GM19023 (cell line): ENCODE data around the gene SLC13A1.
A peak's percentile ranks its signal among the peaks of the same experiment; 100 is the strongest.
"Not testable (repeated sequence)": the region's sequence is repeated elsewhere in the genome, so short reads cannot be mapped to it uniquely, and the experiment has no call there.

Experiments used
- ATAC-seq: cut with Tn5 transposase; IDR thresholded peaks from one replicate; pipeline ENCODE4 v1.9.1; 2021; ENCODE audit warnings: mild to moderate bottlenecking, moderate library complexity; ENCODE audit not compliant: unreplicated experiment

SLC13A1 gene, protein sequence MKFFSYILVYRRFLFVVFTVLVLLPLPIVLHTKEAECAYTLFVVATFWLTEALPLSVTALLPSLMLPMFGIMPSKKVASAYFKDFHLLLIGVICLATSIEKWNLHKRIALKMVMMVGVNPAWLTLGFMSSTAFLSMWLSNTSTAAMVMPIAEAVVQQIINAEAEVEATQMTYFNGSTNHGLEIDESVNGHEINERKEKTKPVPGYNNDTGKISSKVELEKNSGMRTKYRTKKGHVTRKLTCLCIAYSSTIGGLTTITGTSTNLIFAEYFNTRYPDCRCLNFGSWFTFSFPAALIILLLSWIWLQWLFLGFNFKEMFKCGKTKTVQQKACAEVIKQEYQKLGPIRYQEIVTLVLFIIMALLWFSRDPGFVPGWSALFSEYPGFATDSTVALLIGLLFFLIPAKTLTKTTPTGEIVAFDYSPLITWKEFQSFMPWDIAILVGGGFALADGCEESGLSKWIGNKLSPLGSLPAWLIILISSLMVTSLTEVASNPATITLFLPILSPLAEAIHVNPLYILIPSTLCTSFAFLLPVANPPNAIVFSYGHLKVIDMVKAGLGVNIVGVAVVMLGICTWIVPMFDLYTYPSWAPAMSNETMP

DNA sequence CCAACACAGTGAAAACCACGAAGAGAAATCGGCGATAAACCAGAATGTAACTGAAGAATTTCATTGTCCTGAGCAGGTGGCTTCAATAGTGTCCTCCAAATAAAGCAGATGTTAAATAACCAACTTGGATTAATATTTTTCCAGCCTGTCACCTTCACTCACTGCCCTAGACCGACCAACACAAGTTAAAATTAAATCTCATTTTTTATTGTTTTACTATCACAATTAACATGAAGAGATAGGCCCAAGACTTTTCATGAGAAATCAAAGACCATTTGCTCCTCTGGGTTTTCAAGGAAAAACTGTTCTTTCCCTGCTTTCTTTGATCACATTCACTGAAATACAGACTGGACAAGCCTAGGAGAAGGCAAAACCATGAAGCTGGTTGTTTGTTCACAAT, at the start of gene SLC13A1:
SLC13A1 (minus strand) TSS at position 87 of the 400 bp plus-strand sequence; CDS start at position 64, 23 bp downstream.
- no peak for ATAC-seq

DNA sequence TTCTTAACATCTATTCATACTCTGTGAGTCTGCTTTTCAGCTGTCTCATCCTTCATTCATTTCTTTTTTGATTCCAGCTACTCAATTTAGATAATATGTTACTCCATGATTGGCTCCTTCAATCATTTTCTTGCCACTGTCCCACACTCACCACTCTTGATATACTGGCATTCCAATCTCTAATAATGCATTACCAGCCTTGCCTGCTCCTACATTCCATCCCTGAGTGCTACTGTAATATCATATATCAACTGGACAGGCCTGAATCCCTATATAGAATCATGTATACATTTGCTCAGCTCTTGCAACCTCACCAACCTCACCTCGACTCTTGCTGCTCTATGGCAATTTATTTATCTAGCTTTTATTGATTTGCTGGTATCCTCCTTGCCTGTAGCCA, 45.0 kb upstream of the SLC13A1 start:
- ATAC-seq, result no peak

DNA sequence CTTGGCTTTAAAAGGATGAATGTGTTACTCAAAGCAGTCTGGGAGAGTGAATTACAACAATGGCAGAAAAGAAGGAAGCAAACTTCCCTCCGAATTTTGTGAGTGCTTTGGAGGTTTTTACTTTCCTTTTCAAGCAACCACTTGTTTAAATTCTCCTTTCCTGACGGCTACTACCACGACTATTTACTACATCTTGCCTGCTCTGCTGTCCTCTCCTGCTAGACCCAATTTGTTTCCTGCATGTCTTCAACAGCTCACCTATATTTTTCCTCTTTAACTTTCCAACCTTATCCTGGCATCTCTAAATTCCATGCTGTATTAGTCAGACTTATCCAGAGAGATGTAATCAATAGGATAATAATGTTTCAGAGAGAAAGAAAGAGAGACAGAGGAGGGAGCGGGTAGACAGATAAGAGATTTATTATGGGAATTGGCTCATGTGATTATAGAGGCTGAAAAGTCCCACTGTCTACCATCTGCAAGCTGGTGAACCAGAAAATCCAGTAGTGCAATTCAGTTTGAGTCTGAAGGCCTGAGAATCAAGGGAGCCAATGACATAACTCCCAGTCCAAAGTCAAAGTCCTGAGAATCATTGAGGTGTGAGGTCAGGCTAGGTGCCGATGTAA, 42.8 kb upstream of the SLC13A1 start:
- no peak for ATAC-seq

DNA sequence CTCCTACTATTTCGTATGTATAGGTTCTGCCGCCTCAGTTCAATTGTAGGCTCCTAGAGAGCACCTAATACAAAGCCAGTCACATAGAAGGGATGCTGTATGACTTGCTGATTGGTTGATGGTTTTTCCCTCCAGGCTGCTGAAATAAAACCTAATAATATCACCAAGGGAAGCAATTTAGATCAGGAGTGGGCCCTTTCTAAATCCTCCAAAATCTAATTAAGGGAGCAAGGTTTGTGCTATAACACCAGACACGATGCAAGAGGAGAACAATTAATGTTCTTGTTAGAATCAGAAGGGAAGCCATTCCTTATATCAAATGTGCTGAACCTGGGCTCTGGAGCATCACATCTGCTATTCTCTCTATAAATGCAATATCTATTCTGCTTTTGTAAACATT, 42.0 kb upstream of the SLC13A1 start:
- ATAC-seq, result no peak

DNA sequence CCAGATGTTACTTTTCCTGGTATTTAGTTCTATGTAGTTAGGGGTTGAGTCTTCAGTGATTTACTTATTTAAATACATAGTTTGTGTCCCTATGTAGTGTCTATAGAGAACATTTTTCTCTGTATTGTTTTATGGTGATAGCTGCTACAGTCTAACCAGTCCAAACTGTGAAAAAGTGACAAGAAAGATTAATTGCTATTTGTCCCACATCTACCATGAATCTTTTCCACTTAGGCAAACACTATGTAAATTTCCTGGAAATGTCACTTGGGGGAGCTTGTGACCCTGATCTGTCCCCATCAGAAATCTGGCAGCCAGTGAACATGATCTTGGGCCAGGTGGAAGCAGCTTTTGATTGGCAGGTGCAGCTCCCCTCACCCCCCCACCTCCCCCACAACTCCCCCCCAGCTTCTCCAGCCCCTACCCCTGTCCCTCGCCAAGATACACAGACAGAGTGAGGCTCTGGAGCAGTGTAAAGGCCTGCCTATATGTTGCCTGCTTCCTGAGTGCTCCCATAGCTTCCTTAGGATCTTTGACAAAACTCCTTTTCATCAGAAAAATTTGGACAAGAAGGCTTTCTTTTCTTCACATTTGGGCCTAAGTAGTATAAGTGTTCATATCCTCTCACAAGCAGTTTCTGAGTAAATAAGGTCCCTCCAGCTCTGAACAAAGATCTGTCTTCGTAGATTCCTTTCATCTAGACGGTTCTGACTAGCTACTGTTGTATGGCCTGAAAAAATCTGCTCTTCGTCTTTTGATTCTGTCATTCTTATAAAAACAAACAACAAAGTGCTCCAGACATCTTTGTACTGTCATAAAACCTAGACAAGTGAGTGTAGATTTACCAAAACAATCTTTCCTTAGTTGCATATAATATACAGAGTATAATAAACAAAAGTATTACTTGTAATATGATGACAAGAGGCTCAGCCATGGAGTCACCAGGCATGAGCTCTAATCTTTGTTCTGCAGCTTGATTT, 31.5 kb upstream of the SLC13A1 start:
- no peak for ATAC-seq

DNA sequence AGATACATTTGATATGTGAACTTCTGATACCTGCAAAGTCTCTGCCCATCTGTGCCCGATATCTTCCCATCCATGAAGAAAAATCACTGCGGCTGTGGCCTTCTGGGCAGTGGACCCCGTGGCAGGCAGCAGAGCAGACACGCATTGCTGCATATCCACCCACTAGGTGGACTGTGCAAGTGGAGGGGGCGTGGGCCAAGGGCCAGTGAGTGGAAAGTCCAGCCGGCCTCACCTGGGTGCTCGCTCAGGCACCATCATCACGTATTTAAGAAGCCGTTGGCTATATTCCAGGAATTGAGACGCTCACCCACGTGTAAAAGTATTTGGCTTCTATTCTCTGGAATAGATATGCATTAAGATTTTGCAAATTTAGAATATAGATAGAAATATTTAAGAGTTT, 30.8 kb upstream of the SLC13A1 start:
- no peak for ATAC-seq

DNA sequence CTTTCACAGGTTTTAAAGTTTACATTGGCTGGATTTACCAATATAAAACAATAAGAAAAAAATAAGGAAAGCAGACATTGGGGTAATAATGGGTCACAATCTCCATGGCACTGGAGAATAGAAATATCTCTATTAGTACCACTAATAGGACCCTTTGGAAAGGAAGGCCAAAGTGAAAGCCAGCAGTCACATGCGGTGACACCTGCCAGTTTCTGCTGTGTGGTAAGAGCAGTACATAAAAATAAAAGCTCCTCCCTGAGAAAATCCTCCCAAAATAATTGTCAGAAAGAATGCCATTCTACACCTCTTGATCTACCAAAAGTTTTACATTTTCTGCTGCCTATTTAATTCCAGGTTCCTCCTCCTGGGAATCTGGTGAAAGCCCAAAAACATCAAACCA, 30.4 kb upstream of the SLC13A1 start:
- no peak for ATAC-seq

DNA sequence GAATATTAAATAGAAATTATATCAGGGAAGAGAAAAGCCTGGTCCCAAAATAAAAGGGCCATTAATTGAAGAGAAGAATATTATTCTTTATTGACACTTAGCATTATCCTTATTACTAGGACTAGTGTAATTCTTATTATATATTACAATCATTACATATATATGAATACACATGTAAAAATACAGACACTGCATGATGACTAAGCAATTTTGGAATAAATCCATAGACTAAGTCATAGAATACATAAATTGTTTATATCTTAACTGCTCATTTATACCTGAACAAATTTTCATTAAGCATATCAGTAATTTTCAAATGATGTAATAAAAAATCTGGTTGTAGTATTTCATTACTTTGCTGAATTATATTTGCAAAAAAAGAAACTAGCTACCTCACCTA, 29.7 kb upstream of the SLC13A1 start:
- no peak for ATAC-seq

DNA sequence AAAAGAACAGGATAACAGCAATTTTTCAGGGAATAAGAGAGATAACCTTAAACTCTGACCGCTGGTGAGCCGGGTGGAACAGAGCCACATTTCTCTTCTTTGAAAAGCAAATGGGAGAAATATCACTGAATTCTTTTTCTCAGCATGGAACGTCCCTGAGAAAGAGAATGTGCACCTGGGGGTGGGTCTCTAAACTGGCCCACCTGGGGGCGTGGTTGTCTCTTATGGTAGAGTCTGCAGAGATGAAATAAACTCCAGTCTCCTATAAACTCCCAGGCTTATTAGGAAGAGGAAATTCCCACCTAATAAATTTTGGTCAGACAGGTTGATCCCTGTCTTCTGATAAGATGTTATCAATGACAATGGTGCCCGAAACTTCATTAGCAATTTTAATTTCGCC, 27.9 kb upstream of the SLC13A1 start:
- ATAC-seq, result not testable (repeated sequence)

DNA sequence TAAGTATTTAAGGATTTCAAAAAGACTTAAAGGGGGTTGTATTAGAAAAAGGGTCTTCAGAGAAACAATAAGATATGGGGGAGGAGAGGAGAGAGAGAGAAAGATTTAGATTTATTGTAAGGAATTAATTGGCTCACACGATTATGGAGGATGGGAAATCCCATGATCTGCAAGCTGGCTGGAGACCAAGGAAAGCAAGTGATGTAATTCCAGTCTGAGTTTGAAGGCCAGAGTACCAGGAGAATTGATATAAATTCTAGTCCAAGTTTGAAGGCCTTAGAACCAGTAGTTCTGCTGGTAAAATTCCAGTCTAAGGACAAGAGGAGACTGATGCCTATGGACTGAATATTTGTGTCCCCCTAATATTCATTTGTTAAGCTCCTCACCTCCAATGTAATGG, 20.6 kb upstream of the SLC13A1 start:
- no peak for ATAC-seq

DNA sequence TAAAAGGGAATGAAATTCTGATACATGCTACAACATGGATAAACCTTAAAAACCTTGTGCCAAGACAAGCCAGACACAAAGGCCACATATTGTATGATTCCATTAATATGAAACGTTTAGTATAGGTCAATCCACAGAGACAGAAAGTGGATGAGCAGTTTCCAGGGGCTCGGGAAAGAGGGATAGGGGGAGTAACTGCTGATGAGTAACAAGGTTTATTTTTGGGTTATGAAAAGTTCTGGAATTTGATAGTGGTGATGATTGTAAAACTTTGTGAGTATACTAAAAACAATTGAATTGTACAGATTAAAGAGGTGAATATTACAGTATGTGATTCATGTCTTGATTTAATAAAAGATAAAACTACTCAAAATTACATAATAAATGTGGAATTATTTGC, 19.1 kb upstream of the SLC13A1 start:
- ATAC-seq, result no peak

DNA sequence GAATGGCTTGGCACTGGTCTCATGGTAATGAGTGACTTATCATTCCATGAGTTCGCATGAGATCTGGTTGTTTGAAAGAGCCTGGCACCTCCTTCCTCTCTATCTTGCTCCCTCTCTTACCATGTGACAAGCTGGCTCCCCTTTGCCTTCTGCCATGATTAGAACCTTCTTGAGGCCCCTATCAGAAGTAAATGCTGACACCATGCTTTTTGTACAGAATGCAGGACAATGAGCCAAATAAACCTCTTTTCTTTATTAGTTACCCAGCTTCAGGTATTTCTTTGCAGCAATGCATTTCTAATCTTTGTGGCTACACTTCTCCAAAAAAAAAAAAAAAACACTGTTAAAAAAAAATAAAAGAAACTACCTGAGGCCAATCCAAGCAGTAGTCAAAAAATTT, 17.1 kb upstream of the SLC13A1 start:
- no peak for ATAC-seq

DNA sequence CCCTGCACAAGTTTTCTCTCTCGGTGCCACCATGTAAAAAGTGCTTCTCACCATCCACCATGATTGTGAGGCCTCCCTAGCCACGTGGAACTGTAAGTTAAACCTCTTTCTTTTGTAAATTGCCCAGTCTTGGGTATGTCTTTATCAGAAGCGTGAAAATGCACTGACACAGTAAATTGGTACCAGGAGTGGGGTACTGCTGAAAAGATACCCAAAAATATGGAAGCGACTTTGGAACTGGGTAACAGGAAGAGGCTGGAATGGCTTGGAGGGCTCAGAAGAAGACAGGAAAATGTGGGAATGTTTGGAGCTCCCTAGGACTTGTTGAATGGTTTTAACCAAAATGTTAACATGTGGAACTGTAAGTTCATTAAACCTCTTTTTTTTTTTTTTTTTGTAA, 15.6 kb upstream of the SLC13A1 start:
- no peak for ATAC-seq

DNA sequence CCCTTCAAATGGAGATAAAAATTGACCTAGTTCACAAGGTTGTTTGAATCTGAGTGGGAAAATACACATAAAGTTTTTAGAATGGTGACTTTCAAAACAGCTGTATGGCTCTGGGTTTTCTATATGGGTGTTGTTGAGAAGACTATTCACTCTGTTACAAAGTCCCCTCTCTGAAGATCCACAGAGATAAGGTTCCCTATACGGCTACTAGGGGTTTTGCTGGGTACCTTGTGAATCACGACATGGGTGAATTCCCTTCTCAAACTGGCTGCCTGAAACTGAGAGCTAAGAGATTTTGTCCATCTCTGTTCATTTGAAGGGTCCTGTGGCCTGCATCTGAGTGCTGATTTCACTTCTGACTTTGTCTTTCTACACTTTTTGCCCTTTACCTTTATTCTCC, 11.8 kb upstream of the SLC13A1 start:
- peak; percentile 37 for ATAC-seq

DNA sequence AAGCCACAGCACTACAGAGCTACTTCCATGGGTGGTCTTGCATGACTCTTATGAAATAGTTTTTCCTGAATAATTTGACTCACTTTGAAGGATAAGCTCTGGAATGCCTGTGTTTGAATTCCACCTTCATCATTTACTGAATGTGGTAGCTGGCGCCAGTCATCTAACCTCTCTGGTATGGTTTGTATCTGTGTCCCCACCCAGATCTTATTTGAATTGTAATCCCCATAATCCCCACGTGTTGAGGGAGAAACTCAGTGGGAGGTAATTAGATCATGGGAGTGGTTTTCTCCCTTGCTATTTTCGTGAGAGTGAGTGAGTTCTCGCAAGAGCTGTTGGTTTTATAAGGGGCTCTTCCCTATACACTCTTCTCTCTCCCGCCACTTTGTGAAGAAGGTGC, 11.2 kb upstream of the SLC13A1 start:
- no peak for ATAC-seq

DNA sequence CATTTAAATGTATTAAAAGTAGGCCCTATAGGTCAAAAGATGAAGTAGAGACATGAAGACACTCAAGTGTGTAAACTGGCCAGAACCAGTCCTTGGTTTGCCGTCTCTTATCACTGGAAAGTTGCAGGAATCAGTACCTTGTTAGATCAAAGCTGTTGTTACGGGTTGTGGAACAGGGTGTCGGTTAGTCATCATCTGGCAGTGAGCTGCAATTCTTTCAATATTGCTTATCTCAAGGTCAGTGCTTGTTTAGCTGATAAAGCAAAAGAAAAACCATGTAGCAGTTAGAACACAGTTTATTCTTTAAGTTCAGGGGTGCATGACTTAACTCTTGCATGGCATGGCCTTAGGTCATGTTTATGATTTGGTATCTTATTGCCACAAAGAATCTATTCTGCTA, 10.0 kb upstream of the SLC13A1 start:
- no peak for ATAC-seq

DNA sequence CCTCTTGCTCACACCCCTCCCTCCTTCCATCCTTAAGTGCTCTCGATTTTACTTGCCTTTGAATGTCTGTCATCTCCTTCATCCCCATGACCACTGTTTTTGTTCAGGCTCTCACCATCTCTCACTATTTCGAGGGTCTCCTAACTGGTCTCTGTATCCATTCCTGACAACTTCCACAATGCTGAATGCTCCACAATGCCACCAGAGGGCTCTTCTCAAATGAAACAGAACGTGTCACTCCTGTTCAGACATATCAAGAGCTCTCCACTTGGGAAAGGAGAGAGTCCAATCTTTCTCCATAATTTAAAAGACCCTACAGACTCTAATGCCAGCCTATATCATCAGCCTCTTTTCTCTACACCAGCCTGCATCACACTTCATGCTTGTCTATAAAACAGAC, 9.0 kb upstream of the SLC13A1 start:
- no peak for ATAC-seq

DNA sequence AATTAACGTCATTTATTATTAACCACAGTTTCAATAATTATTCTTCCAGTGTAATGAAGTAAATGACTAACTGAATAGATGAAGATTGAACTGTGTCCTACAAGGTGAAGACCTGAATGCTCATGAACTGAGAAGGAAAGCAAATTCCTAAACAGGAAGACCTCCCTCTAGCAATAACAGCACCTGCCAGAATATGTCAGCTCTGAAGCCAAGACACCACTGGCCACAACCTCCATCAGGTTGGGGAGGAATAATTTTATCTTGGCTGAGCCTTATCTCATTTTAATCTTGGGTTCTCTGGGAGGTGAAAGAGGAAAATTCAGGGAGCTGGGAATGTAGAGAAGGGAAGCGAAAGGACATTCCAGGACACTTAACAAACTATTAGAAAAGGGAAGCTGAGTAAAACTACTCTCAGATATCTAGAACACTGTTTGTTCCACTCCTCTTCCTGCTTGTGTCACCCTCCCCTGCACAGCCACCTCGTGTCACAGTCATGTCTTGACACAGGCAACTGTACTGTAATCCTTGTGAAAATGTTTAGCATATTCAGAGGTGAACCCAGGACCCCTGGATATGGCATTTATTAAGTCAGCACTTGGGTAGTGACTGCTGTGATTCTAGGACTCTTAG, 4.6 kb upstream of the SLC13A1 start:
- ATAC-seq, result no peak

DNA sequence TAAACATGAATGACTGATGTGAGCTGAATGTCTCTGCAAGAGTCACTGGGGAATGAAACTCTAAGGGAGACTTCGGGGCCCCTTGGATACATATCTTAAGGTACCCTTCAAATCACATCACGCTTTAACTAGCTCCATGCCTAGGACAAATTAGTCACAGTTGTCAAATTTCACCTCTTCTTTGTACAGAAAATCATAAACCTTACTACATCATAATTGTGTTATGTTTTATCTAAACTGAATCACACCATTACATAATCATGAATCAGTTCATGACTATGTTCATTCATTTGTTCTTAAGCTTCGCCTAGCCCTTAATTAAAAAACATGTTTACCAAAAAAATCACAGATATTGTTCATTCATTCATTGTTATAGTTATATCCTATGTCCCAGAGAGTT, 2.1 kb upstream of the SLC13A1 start:
- no peak for ATAC-seq
